ENCODE results near the gene TSPO. TPM values are rescaled to one million over a fixed set of nuclear protein-coding genes. Genes with fewer than 3 reads are reported as not detected.

The TSPO gene
- polyA plus RNA-seq, 1 of the 3 experiments (the other 2 are of a cell fraction) = 156 TPM

GRCh38 chr22:43182118-43182517, 30.8 kb downstream of the TSPO start:
- WGBS (ENCODE audit: low lambda C conversion rate) = no CpG with 5 or more reads among the region's 10 CpGs
- TF ChIP-seq TEAD4 (IDR thresholded peaks at IDR 0.05; ENCODE audit: borderline replicate concordance, insufficient read depth) = no peak
- TF ChIP-seq GATA2 (CRISPR knock-in tag; IDR thresholded peaks at IDR 0.05) = no peak
- TF ChIP-seq USF1 (IDR thresholded peaks at IDR 0.05; ENCODE audit: borderline replicate concordance, low read depth) = no peak
- TF ChIP-seq YY1 (IDR thresholded peaks at IDR 0.05; ENCODE audit: low read depth) = no peak
- no peak for TF ChIP-seq RCOR1 (IDR thresholded peaks at IDR 0.05; ENCODE audit: low read length)
- no peak for TF ChIP-seq RXRA (IDR thresholded peaks at IDR 0.05; ENCODE audit: borderline replicate concordance, low read depth)
- no peak for TF ChIP-seq ELF1 (IDR thresholded peaks at IDR 0.05)
- TF ChIP-seq CTCF (IDR thresholded peaks at IDR 0.05) = no peak
- TF ChIP-seq EP300 (IDR thresholded peaks at IDR 0.05; ENCODE audit: borderline replicate concordance in 1 of 2, low read depth in 1 of 2, low read length in 1 of 2) = no peak
- no peak for TF ChIP-seq TAF1 (IDR thresholded peaks at IDR 0.05; ENCODE audit: borderline replicate concordance, low read depth, low read length)
- no peak for TF ChIP-seq FOXJ3 (CRISPR knock-in tag; IDR thresholded peaks at IDR 0.05)
- no peak for TF ChIP-seq POLR2AphosphoS5 (IDR thresholded peaks at IDR 0.05; ENCODE audit: low read depth, low read length)
- no peak for TF ChIP-seq RFX5 (IDR thresholded peaks at IDR 0.05; ENCODE audit: low read length)
- TF ChIP-seq ZBTB33 (IDR thresholded peaks at IDR 0.05; ENCODE audit: borderline replicate concordance, low read depth) = no peak
- TF ChIP-seq FOXM1 (IDR thresholded peaks at IDR 0.05; ENCODE audit: low read depth) = no peak
- TF ChIP-seq MXI1 (IDR thresholded peaks at IDR 0.05; ENCODE audit: low read depth, low read length) = no peak
- TF ChIP-seq EZH2phosphoT487 (IDR thresholded peaks at IDR 0.05; ENCODE audit: borderline replicate concordance, low read depth) = no peak
- no peak for TF ChIP-seq MEF2A (IDR thresholded peaks at IDR 0.05; ENCODE audit: borderline replicate concordance, low read depth)
- no peak for TF ChIP-seq GABPA (IDR thresholded peaks at IDR 0.05; ENCODE audit: low read depth)
- ChIA-PET POLR2A (no interaction called here), CTCF (no interaction called here)
- H3K9me2 ChIP-seq = no peaks in the 10 kb centered on the region
- H2AFZ ChIP-seq (ENCODE audit: low read depth) = no peak overlapping the region
- H3K4me1 ChIP-seq (ENCODE audit: control insufficient read depth in 1 of 2, insufficient read depth in 2 of 2, low read depth in 1 of 2, low read length in 1 of 2) = peaks cover 0 to 10% of the 10 kb centered on the region in 2 experiments; a peak in 1 of 4 replicates
- H4K20me1 ChIP-seq (ENCODE audit: insufficient read depth) = no peaks in the 10 kb centered on the region
- no peak overlapping the region for H3K27ac ChIP-seq (ENCODE audit: low read depth in 2 of 2, low read length in 1 of 2)
- H3K4me2 ChIP-seq = no peak overlapping the region
- H3F3A ChIP-seq (replicated peaks; ENCODE audit: insufficient read depth) = no peaks in the 10 kb centered on the region
- H3K36me3 ChIP-seq (replicated peaks in 1 of 2; ENCODE audit: control insufficient read depth in 1 of 2, insufficient read depth in 2 of 2, low read length in 1 of 2) = peaks cover 0 to 9% of the 10 kb centered on the region in 2 experiments
- H3K27me3 ChIP-seq (ENCODE audit: insufficient read depth) = no peaks in the 10 kb centered on the region
- H3K4me3 ChIP-seq (ENCODE audit: low read depth in 2 of 2, low read length in 1 of 2) = no peak overlapping the region
- H3K79me2 ChIP-seq (ENCODE audit: insufficient read depth) = peaks cover 2% of the 10 kb centered on the region; the same call in 1 of the 2 replicates
- no peak overlapping the region for H3K9ac ChIP-seq
- no peaks in the 10 kb centered on the region for H3K9me3 ChIP-seq
- DNase-seq = no peak

All from SK-N-SH (cell line).